ENCODE measurements around the gene TBX1. TPM values are rescaled to one million over a fixed set of nuclear protein-coding genes. Genes with fewer than 3 reads are reported as not detected.

Gene TBX1
- total and polyA plus RNA-seq, 4 experiments from 2014 or later, result not detected

GRCh38 chr22:19806213-19807160, 45.9 kb downstream of the TBX1 start:
- Histone ChIP-seq H3K4me1 (ENCODE audit: insufficient read depth, low read length) (peaks cover 19% of the 10 kb centered on the region), H3K27ac (ENCODE audit: low read depth, low read length) (no peak overlapping the region), H3K4me3 (ENCODE audit: low read length in 2 of 2) (no peak overlapping the region), H3K27me3 (ENCODE audit: insufficient read depth, low read length) (no peaks in the 10 kb centered on the region), H3K36me3 (ENCODE audit: insufficient read depth, low read length) (peaks cover 6% of the 10 kb centered on the region), H3K9me3 (ENCODE audit: control insufficient read depth in 1 of 2, low read length in 2 of 2) (no peaks in the 10 kb centered on the region)
- H3K27me3 Mint-ChIP-seq, result no peaks in the 10 kb centered on the region
- POLR2A ChIA-PET (ENCODE audit: partially characterized antibody), result no interaction called here
- intact Hi-C loops (cut with micrococcal nuclease), result no loop called here
- H3K27ac Mint-ChIP-seq, result no peak overlapping the region
- no peak for DNase-seq
- H3K4me1 Mint-ChIP-seq, result peaks cover 0 to 4% (median 0%) of the 10 kb centered on the region in 4 donors
- no peaks in the 10 kb centered on the region for H3K9me3 Mint-ChIP-seq
- H3K36me3 Mint-ChIP-seq, result peaks cover 19 to 20% of the 10 kb centered on the region in 2 donors
- CTCF ChIA-PET (ENCODE audit: partially characterized antibody), result no interaction called here
- no peak overlapping the region for H3K4me3 Mint-ChIP-seq

GRCh38 chr22:19807161-19807913, 46.8 kb downstream of the TBX1 start:
- Histone ChIP-seq H3K9me3 (ENCODE audit: control insufficient read depth in 1 of 2, low read length in 2 of 2) (no peaks in the 10 kb centered on the region), H3K27ac (ENCODE audit: low read depth, low read length) (no peak overlapping the region), H3K4me1 (ENCODE audit: insufficient read depth, low read length) (peaks cover 19% of the 10 kb centered on the region), H3K36me3 (ENCODE audit: insufficient read depth, low read length) (peaks cover 6% of the 10 kb centered on the region), H3K27me3 (ENCODE audit: insufficient read depth, low read length) (no peaks in the 10 kb centered on the region), H3K4me3 (ENCODE audit: low read length in 2 of 2) (no peak overlapping the region)
- intact Hi-C loops (cut with micrococcal nuclease), result no loop called here
- H3K4me1 Mint-ChIP-seq, result peaks cover 0 to 4% (median 0%) of the 10 kb centered on the region in 4 donors
- H3K27ac Mint-ChIP-seq, result no peak overlapping the region
- H3K9me3 Mint-ChIP-seq, result no peaks in the 10 kb centered on the region
- peaks cover 13 to 15% of the 10 kb centered on the region in 2 donors for H3K36me3 Mint-ChIP-seq
- ChIA-PET CTCF (ENCODE audit: partially characterized antibody) (no interaction called here), POLR2A (ENCODE audit: partially characterized antibody) (no interaction called here)
- DNase-seq, result no peak
- H3K27me3 Mint-ChIP-seq, result no peaks in the 10 kb centered on the region
- no peak overlapping the region for H3K4me3 Mint-ChIP-seq

GRCh38 chr22:19807914-19808872, 47.6 kb downstream of the TBX1 start:
- Histone ChIP-seq H3K4me3 (ENCODE audit: low read length in 2 of 2) (no peak overlapping the region), H3K27me3 (ENCODE audit: insufficient read depth, low read length) (no peaks in the 10 kb centered on the region), H3K9me3 (ENCODE audit: control insufficient read depth in 1 of 2, low read length in 2 of 2) (no peaks in the 10 kb centered on the region), H3K4me1 (ENCODE audit: insufficient read depth, low read length) (peaks cover 19% of the 10 kb centered on the region), H3K36me3 (ENCODE audit: insufficient read depth, low read length) (peaks cover 6% of the 10 kb centered on the region), H3K27ac (ENCODE audit: low read depth, low read length) (no peak overlapping the region)
- H3K27me3 Mint-ChIP-seq, result no peaks in the 10 kb centered on the region
- H3K9me3 Mint-ChIP-seq, result no peaks in the 10 kb centered on the region
- H3K27ac Mint-ChIP-seq, result no peak overlapping the region
- CTCF ChIA-PET (ENCODE audit: partially characterized antibody), result no interaction called here
- DNase-seq, result no peak
- POLR2A ChIA-PET (ENCODE audit: partially characterized antibody), result no interaction called here
- peaks cover 0 to 4% (median 0%) of the 10 kb centered on the region in 4 donors for H3K4me1 Mint-ChIP-seq
- intact Hi-C loops (cut with micrococcal nuclease), result no loop called here
- peaks cover 9 to 13% of the 10 kb centered on the region in 2 donors for H3K36me3 Mint-ChIP-seq
- no peak overlapping the region for H3K4me3 Mint-ChIP-seq

GRCh38 chr22:19808873-19809478, 48.4 kb downstream of the TBX1 start:
- H3K27ac Mint-ChIP-seq, result peak overlapping the region in 1 of 7 donors; percentile 24

GRCh38 chr22:19809741-19810140, 49.2 kb downstream of the TBX1 start:
- peaks cover 19% of the 10 kb centered on the region for H3K4me1 ChIP-seq (ENCODE audit: insufficient read depth, low read length)
- no peak overlapping the region for H3K4me3 Mint-ChIP-seq
- DNase-seq, result no peak
- no peaks in the 10 kb centered on the region for H3K27me3 ChIP-seq (ENCODE audit: insufficient read depth, low read length)
- ChIA-PET POLR2A (ENCODE audit: partially characterized antibody) (no interaction called here), CTCF (ENCODE audit: partially characterized antibody) (no interaction called here)
- peaks cover 0 to 10% (median 0%) of the 10 kb centered on the region in 4 donors for H3K4me1 Mint-ChIP-seq
- peaks cover 6% of the 10 kb centered on the region for H3K36me3 ChIP-seq (ENCODE audit: insufficient read depth, low read length)
- peak overlapping the region in 2 of 7 donors; percentile 37 to 57 for H3K27ac Mint-ChIP-seq
- no peaks in the 10 kb centered on the region for H3K9me3 Mint-ChIP-seq
- intact Hi-C loops (cut with micrococcal nuclease), result no loop called here
- H3K9me3 ChIP-seq (ENCODE audit: control insufficient read depth in 1 of 2, low read length in 2 of 2), result no peaks in the 10 kb centered on the region
- H3K4me3 ChIP-seq (ENCODE audit: low read length in 2 of 2), result no peak overlapping the region
- no peaks in the 10 kb centered on the region for H3K27me3 Mint-ChIP-seq
- peaks cover 12 to 15% of the 10 kb centered on the region in 2 donors for H3K36me3 Mint-ChIP-seq
- H3K27ac ChIP-seq (ENCODE audit: low read depth, low read length), result no peak overlapping the region

More at GRCh38 chr22:19808873-19809478, 48.4 kb downstream of the TBX1 start:
- peaks cover 19% of the 10 kb centered on the region for H3K4me1 ChIP-seq (ENCODE audit: insufficient read depth, low read length)
- intact Hi-C loops (cut with micrococcal nuclease), result no loop called here
- peaks cover 6% of the 10 kb centered on the region for H3K36me3 ChIP-seq (ENCODE audit: insufficient read depth, low read length)
- Mint-ChIP-seq H3K4me1 (peaks cover 0 to 4% (median 0%) of the 10 kb centered on the region in 4 donors), H3K9me3 (no peaks in the 10 kb centered on the region), H3K27me3 (no peaks in the 10 kb centered on the region), H3K4me3 (no peak overlapping the region), H3K36me3 (peaks cover 9 to 13% of the 10 kb centered on the region in 2 donors)
- no peaks in the 10 kb centered on the region for H3K27me3 ChIP-seq (ENCODE audit: insufficient read depth, low read length)
- no peak for DNase-seq
- H3K27ac ChIP-seq (ENCODE audit: low read depth, low read length), result no peak overlapping the region
- H3K9me3 ChIP-seq (ENCODE audit: control insufficient read depth in 1 of 2, low read length in 2 of 2), result no peaks in the 10 kb centered on the region
- ChIA-PET POLR2A (ENCODE audit: partially characterized antibody) (no interaction called here), CTCF (ENCODE audit: partially characterized antibody) (no interaction called here)
- H3K4me3 ChIP-seq (ENCODE audit: low read length in 2 of 2), result no peak overlapping the region

GRCh38 chr22:19810381-19811201, 50.0 kb downstream of the TBX1 start:
- ChIA-PET CTCF (ENCODE audit: partially characterized antibody) (interaction anchor here (2.2 kb wide), 1 partner anchor 80 kb away, joined by 6 read pairs; no protein-coding TSS in a partner anchor), POLR2A (ENCODE audit: partially characterized antibody) (interaction anchor here (1.0 to 1.5 kb wide), 2 partner anchors 12 to 44 kb away, joined by 3 to 4 read pairs; partner anchors contain the start of genes GNB1L and RTL10)
- DNase-seq, result peak in 2 of 5 donors; percentile 5 to 12
- Mint-ChIP-seq H3K4me3 (no peak overlapping the region), H3K36me3 (peaks cover 12 to 15% of the 10 kb centered on the region in 2 donors), H3K27ac (peak overlapping the region in 1 of 7 donors; percentile 13), H3K27me3 (no peaks in the 10 kb centered on the region), H3K9me3 (no peaks in the 10 kb centered on the region), H3K4me1 (peaks cover 0 to 10% (median 0%) of the 10 kb centered on the region in 4 donors)
- no peak overlapping the region for H3K27ac ChIP-seq (ENCODE audit: low read depth, low read length)
- H3K9me3 ChIP-seq (ENCODE audit: control insufficient read depth in 1 of 2, low read length in 2 of 2), result no peaks in the 10 kb centered on the region
- H3K27me3 ChIP-seq (ENCODE audit: insufficient read depth, low read length), result no peaks in the 10 kb centered on the region
- intact Hi-C loops (cut with micrococcal nuclease), result no loop called here
- H3K4me1 ChIP-seq (ENCODE audit: insufficient read depth, low read length), result peaks cover 19% of the 10 kb centered on the region
- peaks cover 6% of the 10 kb centered on the region for H3K36me3 ChIP-seq (ENCODE audit: insufficient read depth, low read length)
- no peak overlapping the region for H3K4me3 ChIP-seq (ENCODE audit: low read length in 2 of 2)

Measured in CD4-positive, alpha-beta memory T cell (primary cell).